SKM-1 treated with dmso at 0.1 percent for 144 hours (cell line): ENCODE results near the gene TNNI2.
"Not testable (repeated sequence)": the region's sequence is repeated elsewhere in the genome, so short reads cannot be mapped to it uniquely, and the experiment has no call there.

Experiments used
- DNase-seq: peaks from one replicate; lab custom pipeline; 2025; ENCODE audit not compliant: unreplicated experiment; lab: John Stamatoyannopoulos, UW

TNNI2 gene

DNA sequence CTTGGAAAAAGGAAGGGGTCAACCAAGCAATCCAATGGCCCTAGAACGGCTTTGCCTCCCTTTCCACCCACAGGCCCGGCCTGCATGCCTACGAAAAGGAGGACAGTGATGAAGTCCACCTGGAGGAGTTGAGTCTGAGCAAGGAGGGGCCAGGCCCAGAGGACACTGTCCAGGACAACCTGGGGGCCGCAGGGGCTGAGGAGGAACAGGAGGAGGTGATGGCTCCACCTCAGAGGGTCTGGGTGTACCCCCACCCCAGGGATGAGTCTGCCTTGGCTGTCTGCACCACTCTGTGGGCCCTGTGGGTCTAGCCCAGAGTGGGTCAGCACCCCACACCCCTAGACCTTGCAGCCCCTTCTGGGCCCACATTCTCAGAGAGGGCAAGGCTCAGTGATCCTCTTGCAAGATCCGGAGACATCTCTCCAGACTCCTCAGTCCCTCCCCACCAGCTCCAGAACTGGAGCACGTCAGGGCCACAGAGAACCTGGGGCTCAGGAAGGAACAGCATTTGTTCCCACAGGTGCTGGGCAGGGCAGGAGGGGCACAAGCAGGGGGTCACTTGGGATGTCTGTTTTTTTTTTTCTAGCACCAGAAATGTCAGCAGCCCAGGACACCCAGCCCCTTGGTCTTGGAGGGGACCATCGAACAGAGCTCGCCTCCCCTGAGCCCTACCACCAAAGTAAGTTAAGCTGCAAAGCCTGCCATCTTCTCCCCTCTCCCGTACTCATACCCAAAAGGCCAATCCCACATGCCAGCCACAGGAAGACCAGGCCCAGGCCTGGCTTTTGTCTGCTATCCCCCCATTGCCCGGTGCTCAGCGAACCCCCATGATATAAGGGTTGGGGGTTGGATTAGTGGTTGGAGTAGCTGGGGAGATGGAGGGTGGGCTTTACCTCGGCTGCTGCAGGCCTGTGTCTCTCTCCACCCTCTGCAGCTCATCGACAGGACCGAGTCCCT is 44.8 kb downstream of the TNNI2 start:
- no peak for DNase-seq

GRCh38 chr11:1884303-1884700 is 45.5 kb downstream of the TNNI2 start:
- DNase-seq = no peak

GRCh38 chr11:1886551-1886950 is 47.8 kb downstream of the TNNI2 start:
- not testable (repeated sequence) for DNase-seq

GRCh38 chr11:1887451-1888346 is 48.9 kb downstream of the TNNI2 start:
- DNase-seq = no peak

- DNase-seq = no peak
Observed at GRCh38 chr11:1888347-1888753, 49.6 kb downstream of the TNNI2 start.

DNA sequence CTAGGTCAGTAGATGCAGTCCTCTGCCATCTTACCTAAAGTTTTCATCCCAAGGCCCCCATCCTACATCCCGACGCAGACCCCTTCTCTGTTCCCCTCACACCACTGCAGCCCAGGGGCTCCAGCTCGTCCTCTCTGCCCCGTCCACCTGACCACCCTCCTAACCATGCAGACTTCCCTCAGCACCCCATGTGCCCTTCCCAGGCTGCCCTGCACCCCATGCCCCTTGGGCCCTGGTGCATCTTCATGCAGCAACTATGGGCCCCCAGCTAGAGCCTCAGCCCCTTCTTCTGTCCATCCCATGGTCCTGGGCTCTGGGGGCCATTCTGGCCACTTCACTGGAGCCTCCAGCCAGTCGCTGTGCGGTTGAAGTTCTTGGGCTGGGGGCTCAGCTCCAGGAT is 50.0 kb downstream of the TNNI2 start:
- DNase-seq = no peak

GRCh38 chr11:1889224-1889930 is 50.6 kb downstream of the TNNI2 start:
- DNase-seq = no peak

DNA sequence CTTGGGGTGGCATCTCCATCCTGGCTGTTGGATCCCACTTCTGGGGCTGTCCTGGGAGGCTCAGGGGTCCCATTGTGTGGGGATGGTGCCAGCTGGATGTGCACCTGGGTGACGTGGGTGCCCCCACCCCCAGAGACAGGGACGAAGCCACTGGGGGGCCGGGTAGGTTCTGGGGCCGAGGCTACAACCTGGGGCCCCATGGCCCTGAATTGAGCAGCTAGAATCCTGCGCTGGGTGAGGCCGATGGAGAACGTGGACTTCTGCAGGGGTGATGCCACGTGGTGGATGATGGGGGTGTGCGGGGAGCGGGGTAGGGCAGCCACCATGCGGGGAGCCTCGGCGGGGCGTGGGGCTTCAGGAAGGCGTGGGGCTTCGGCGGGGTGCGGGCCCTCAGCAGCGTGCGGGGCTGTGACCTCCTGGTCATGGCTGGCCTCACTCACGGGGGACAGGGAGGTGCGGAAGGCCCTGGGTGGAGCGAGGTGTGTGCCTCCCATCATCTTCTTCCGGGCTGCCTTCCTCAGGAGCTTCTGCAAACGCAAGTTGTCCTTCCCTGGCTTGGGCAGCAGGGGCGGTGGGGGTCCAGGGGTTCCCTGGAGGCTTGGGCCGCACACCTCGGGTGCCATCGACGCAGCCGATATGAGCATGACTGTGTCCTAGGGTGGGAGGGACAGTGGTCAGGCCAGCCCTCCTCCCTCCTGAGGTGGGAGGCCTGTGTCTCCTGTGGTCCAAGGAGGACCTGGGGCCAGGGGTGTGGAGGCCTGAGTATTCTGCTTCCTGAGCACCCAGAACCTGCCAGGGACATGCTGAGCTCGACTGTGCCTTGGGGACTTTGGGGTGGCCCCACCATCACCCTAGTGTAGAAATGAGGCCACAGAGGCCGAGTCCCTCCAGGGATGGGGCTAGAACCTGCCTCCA is 51.4 kb downstream of the TNNI2 start:
- no peak for DNase-seq
